Neural cell (in vitro differentiated cells): ENCODE results near the gene ARPC1B. TPM values are rescaled to one million over a fixed set of nuclear protein-coding genes. Genes with fewer than 3 reads are reported as not detected.

ENCODE experiments used
- H2AFZ ChIP-seq: fragments of 200-600, 300-800 bp; sonication (generic), shearing (Covaris generic); 2 replicates; pipeline ENCODE4 v1.6.0; 2014; ENCODE audit warnings: low read depth, mild to moderate bottlenecking, antibody characterized with exemption, low read length, moderate library complexity
- H3F3A ChIP-seq: fragments of 200-600 bp; shearing (Covaris generic); 2 replicates; pipeline ENCODE4 v1.6.1; 2016; ENCODE audit warnings: mild to moderate bottlenecking, moderate library complexity, mixed read lengths, antibody characterized with exemption, low read length; ENCODE audit not compliant: insufficient read depth, poor library complexity, severe bottlenecking
- H3K27ac ChIP-seq: fragments of 200-600, 300-800 bp; sonication (generic), shearing (Covaris generic); 2 replicates; pipeline ENCODE4 v1.5.1; 2014; ENCODE audit warnings: mild to moderate bottlenecking, low read length, moderate library complexity
- H3K27me3 ChIP-seq: fragments of 300-800, 200-600 bp; sonication (generic), shearing (Covaris generic); 2 replicates; pipeline ENCODE4 v1.6.0; 2014; ENCODE audit warnings: mild to moderate bottlenecking, low read depth, low read length, moderate library complexity; ENCODE audit not compliant: insufficient read depth
- H3K36me3 ChIP-seq: fragments of 300-800, 200-600 bp; sonication (generic), shearing (Covaris generic); 2 replicates; pipeline ENCODE4 v1.5.1; 2014; ENCODE audit warnings: mild to moderate bottlenecking, antibody characterized with exemption, low read length, moderate library complexity; ENCODE audit not compliant: insufficient read depth
- H3K4me2 ChIP-seq: fragments of 300-800, 200-600 bp; sonication (generic), shearing (Covaris generic); 2 replicates; pipeline ENCODE4 v1.6.0; 2014; ENCODE audit warnings: mild to moderate bottlenecking, low read length
- H3K4me3 ChIP-seq: fragments of 300-800, 200-600 bp; sonication (generic), shearing (Covaris generic); 2 replicates; pipeline ENCODE4 v1.5.1; 2014; ENCODE audit warnings: mild to moderate bottlenecking, low read length, moderate library complexity
- H3K79me2 ChIP-seq: fragments of 200-600 bp; shearing (Covaris generic); replicated peaks from 2 replicates; pipeline ENCODE4 v1.6.0; 2014; ENCODE audit warnings: mild to moderate bottlenecking, low read length, moderate library complexity; ENCODE audit not compliant: insufficient read depth
- H3K9ac ChIP-seq: fragments of 300-800, 200-600 bp; sonication (generic), shearing (Covaris generic); 2 replicates; pipeline ENCODE4 v1.6.1; 2016; ENCODE audit warnings: mild to moderate bottlenecking, low read length, mixed read lengths
- H3K9me2 ChIP-seq: fragments of 200-600 bp; shearing (Covaris generic); 2 replicates; pipeline ENCODE4 v1.6.1; 2016; ENCODE audit warnings: mild to moderate bottlenecking, low read length, mixed read lengths; ENCODE audit not compliant: insufficient read depth
- H3K9me3 ChIP-seq: fragments of 200-600, 300-800 bp; sonication (generic), shearing (Covaris generic); 2 replicates; pipeline ENCODE4 v1.6.1; 2016; ENCODE audit warnings: mild to moderate bottlenecking, mixed run types, low read length, moderate library complexity, mixed read lengths
- H4K20me1 ChIP-seq: fragments of 200-600 bp; shearing (Covaris generic); 2 replicates; pipeline ENCODE4 v1.6.1; 2016; ENCODE audit warnings: mild to moderate bottlenecking, mixed run types; ENCODE audit not compliant: insufficient read depth
- CTCF ChIP-seq: fragments of 450-650 bp; IDR thresholded peaks from 2 replicates; pipeline ENCODE4 v1.5.1; 2014; ENCODE audit warnings: antibody characterized with exemption, mild to moderate bottlenecking, moderate library complexity; ENCODE audit not compliant: poor library complexity, severe bottlenecking
- EP300 ChIP-seq: fragments of 450-650 bp; conservative IDR thresholded peaks from 2 replicates; pipeline ENCODE4 v1.6.1; 2014; ENCODE audit warnings: antibody characterized with exemption, mild to moderate bottlenecking, moderate library complexity; ENCODE audit not compliant: poor library complexity, severe bottlenecking
- EZH2 ChIP-seq: fragments of 200-600, 300-800 bp; shearing (Covaris generic), sonication (generic); IDR thresholded peaks from 2 replicates; pipeline ENCODE4 v1.6.1; 2014; ENCODE audit warnings: antibody characterized with exemption, low read length, borderline replicate concordance, mild to moderate bottlenecking; ENCODE audit not compliant: insufficient read depth, poor library complexity, severe bottlenecking
- MXI1 ChIP-seq: fragments of 450-650 bp; conservative IDR thresholded peaks from 2 replicates; pipeline ENCODE4 v1.6.1; 2014; ENCODE audit warnings: antibody characterized with exemption, mild to moderate bottlenecking; ENCODE audit not compliant: poor library complexity, severe bottlenecking
- POLR2AphosphoS5 ChIP-seq: IDR thresholded peaks from 2 replicates; pipeline ENCODE4 v1.6.1; 2012
- RAD21 ChIP-seq: fragments of 450-650 bp; conservative IDR thresholded peaks from 2 replicates; pipeline ENCODE4 v1.6.1; 2014; ENCODE audit warnings: antibody characterized with exemption, mild to moderate bottlenecking, moderate library complexity
- SMC3 ChIP-seq: fragments of 450-650 bp; conservative IDR thresholded peaks from 2 replicates; pipeline ENCODE4 v1.6.1; 2014; ENCODE audit warnings: antibody characterized with exemption, mild to moderate bottlenecking, moderate library complexity; ENCODE audit not compliant: poor library complexity
- TAF1 ChIP-seq: IDR thresholded peaks from 2 replicates; pipeline ENCODE4 v1.6.1; 2012; ENCODE audit warnings: low read depth
- polyA plus RNA-seq: library from polyadenylated mRNA; depleted of rRNA; stranded (reverse); fragments of >200 nt; gene quantifications from 2 replicates; pipeline ENCODE4 v1.2.3, GENCODE V29; 2014
- TF ChIP-seq, protein P1 (sequence below): IDR thresholded peaks from 2 replicates; pipeline ENCODE4 v1.6.1; 2012; ENCODE audit warnings: borderline replicate concordance

The ARPC1B gene
- polyA plus RNA-seq, 1 donor from 2014 or later, result 1.7 TPM

GRCh38 chr7:99331002-99331401 is 43.5 kb upstream of the ARPC1B start:
- TF ChIP-seq TAF1, result no peak
- no peak for TF ChIP-seq EZH2
- TF ChIP-seq MXI1, result no peak
- no peak for TF ChIP-seq SMC3
- no peak for TF ChIP-seq CTCF
- no peak for TF ChIP-seq EP300
- TF ChIP-seq RAD21, result no peak
- TF ChIP-seq, protein P1, sequence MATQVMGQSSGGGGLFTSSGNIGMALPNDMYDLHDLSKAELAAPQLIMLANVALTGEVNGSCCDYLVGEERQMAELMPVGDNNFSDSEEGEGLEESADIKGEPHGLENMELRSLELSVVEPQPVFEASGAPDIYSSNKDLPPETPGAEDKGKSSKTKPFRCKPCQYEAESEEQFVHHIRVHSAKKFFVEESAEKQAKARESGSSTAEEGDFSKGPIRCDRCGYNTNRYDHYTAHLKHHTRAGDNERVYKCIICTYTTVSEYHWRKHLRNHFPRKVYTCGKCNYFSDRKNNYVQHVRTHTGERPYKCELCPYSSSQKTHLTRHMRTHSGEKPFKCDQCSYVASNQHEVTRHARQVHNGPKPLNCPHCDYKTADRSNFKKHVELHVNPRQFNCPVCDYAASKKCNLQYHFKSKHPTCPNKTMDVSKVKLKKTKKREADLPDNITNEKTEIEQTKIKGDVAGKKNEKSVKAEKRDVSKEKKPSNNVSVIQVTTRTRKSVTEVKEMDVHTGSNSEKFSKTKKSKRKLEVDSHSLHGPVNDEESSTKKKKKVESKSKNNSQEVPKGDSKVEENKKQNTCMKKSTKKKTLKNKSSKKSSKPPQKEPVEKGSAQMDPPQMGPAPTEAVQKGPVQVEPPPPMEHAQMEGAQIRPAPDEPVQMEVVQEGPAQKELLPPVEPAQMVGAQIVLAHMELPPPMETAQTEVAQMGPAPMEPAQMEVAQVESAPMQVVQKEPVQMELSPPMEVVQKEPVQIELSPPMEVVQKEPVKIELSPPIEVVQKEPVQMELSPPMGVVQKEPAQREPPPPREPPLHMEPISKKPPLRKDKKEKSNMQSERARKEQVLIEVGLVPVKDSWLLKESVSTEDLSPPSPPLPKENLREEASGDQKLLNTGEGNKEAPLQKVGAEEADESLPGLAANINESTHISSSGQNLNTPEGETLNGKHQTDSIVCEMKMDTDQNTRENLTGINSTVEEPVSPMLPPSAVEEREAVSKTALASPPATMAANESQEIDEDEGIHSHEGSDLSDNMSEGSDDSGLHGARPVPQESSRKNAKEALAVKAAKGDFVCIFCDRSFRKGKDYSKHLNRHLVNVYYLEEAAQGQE, result no peak
- TF ChIP-seq POLR2AphosphoS5, result no peak
- Histone ChIP-seq H3K27me3 (no peaks in the 10 kb centered on the region), H2AFZ (no peak overlapping the region), H3K9me2 (no peaks in the 10 kb centered on the region), H3K9me3 (no peaks in the 10 kb centered on the region), H3K36me3 (peaks cover 5% of the 10 kb centered on the region), H3F3A (no peaks in the 10 kb centered on the region), H3K79me2 (peaks cover 60% of the 10 kb centered on the region), H3K27ac (no peak overlapping the region), H3K4me3 (no peak overlapping the region), H4K20me1 (no peaks in the 10 kb centered on the region), H3K9ac (no peak overlapping the region), H3K4me2 (no peak overlapping the region)

GRCh38 chr7:99339595-99339994 is 34.9 kb upstream of the ARPC1B start:
- no peak overlapping the region for H3K27ac ChIP-seq
- no peaks in the 10 kb centered on the region for H3K36me3 ChIP-seq
- no peak overlapping the region for H3K4me2 ChIP-seq
- TF ChIP-seq SMC3 (no peak), TAF1 (no peak), POLR2AphosphoS5 (no peak), EZH2 (no peak), MXI1 (no peak), CTCF (no peak), RAD21 (no peak), EP300 (no peak)
- TF ChIP-seq, protein P1, result no peak
- H4K20me1 ChIP-seq, result no peaks in the 10 kb centered on the region
- no peaks in the 10 kb centered on the region for H3K9me3 ChIP-seq
- no peak overlapping the region for H3K9ac ChIP-seq
- H2AFZ ChIP-seq, result no peak overlapping the region
- no peaks in the 10 kb centered on the region for H3K79me2 ChIP-seq
- no peak overlapping the region for H3K4me3 ChIP-seq
- H3K9me2 ChIP-seq, result no peaks in the 10 kb centered on the region
- H3K27me3 ChIP-seq, result no peaks in the 10 kb centered on the region
- no peaks in the 10 kb centered on the region for H3F3A ChIP-seq
